ENCODE results near the gene DIPK1B.
"Not testable (repeated sequence)": the region's sequence is repeated elsewhere in the genome, so short reads cannot be mapped to it uniquely, and the experiment has no call there.

DIPK1B gene

DNA sequence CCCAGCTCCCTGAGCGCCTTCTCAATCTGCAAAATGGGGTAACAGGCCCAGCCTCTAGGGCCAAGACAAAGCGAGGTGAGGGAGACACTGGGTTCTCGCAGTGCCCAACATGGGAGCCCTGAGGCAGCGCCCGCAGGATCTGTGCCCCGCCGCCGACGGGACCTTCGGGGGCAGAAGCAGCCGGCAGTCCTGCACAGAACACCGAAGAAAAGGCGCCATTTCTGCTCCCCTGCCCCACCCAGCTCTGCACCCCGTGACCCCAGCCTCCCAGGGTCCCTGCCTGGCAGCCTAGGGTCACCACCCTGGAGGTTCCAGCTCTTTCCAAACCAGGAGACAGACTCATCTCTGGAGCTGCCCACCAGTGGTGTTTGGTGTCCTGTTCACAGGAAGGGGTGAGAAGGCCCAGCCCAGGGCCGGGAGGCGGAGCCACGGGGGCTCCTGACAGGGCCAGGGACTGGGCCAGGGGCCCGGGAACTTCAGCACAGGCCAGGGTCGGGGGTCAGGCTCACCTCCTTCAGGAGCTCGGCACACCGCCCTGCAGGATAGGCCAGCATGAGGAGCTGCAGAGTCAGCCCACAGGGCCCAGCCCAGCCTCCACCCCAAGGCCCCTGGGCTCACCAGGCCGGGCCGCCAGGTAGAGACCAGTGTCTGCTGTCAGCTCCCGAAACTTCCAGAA, 42.4 kb downstream of the DIPK1B start:
- Mint-ChIP-seq H3K9me3 (peaks cover 30% of the 10 kb centered on the region), H3K27me3 (ENCODE audit: low read depth) (peaks cover 1% of the 10 kb centered on the region), H3K36me3 (ENCODE audit: low read depth) (peaks cover 2% of the 10 kb centered on the region), H3K4me3 (no peak overlapping the region), H3K27ac (no peak overlapping the region), H3K4me1 (ENCODE audit: low read depth) (peaks cover 6% of the 10 kb centered on the region)
- no peak for DNase-seq (ENCODE audit: low spot score)

DNA sequence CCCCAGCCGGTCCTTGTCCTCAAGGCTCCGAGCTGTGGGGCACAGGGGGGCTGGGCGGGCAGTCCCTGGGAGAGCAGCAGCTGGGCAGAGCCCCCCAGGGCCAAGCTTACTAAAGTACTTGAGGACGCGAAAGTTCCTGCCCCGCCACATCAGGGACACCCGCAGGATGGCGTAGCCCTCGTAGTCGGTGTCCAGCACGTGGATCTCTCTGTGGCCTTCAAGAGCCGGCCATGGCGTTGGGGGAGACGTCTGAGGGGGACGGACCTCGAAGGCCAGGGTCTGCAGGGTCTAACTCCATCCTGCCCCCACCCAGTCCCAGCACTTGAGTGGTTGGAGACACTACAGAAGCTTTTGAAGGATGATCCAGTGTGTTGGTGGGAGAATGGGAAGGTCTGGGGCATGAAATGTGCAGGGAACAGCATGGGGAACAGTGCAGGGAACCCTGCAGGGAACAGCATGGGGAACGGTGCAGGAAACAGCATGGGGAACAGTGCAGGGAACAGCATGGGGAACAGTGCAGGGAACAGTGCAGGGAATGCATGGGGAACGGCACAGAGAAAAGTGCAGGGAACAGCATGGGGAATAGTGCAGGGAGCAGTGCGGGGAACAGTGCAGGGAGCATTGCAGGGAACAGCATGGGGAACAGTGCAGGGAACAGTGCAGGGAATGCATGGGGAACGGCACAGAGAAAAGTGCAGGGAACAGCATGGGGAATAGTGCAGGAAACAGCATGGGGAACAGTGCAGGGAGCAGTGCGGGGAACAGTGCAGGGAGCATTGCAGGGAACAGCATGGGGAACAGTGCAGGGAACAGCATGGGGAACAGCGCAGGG, 43.1 kb downstream of the DIPK1B start:
- not testable (repeated sequence) for H3K4me1 Mint-ChIP-seq (ENCODE audit: low read depth); H3K36me3 Mint-ChIP-seq (ENCODE audit: low read depth); H3K27me3 Mint-ChIP-seq (ENCODE audit: low read depth); H3K27ac Mint-ChIP-seq; H3K4me3 Mint-ChIP-seq; DNase-seq (ENCODE audit: low spot score)
- H3K9me3 Mint-ChIP-seq = peaks cover 30% of the 10 kb centered on the region

- DNase-seq (ENCODE audit: low spot score) = no peak
- Mint-ChIP-seq H3K27ac (no peak overlapping the region), H3K9me3 (peaks cover 30% of the 10 kb centered on the region), H3K27me3 (ENCODE audit: low read depth) (no peaks in the 10 kb centered on the region), H3K36me3 (ENCODE audit: low read depth) (peaks cover 2% of the 10 kb centered on the region), H3K4me3 (no peak overlapping the region), H3K4me1 (ENCODE audit: low read depth) (no peaks in the 10 kb centered on the region)
These were observed 43.7 kb downstream of the DIPK1B start for GRCh38 chr9:136756134-136756438.

- H3K27me3 Mint-ChIP-seq (ENCODE audit: low read depth) = no peaks in the 10 kb centered on the region
- H3K4me3 Mint-ChIP-seq = no peak overlapping the region
- H3K36me3 Mint-ChIP-seq (ENCODE audit: low read depth) = peaks cover 2% of the 10 kb centered on the region
- peaks cover 26% of the 10 kb centered on the region for H3K9me3 Mint-ChIP-seq
- DNase-seq (ENCODE audit: low spot score) = no peak
- no peak overlapping the region for H3K27ac Mint-ChIP-seq
- H3K4me1 Mint-ChIP-seq (ENCODE audit: low read depth) = no peaks in the 10 kb centered on the region
These were observed 44.5 kb downstream of the DIPK1B start for GRCh38 chr9:136756836-136757235.

DNA sequence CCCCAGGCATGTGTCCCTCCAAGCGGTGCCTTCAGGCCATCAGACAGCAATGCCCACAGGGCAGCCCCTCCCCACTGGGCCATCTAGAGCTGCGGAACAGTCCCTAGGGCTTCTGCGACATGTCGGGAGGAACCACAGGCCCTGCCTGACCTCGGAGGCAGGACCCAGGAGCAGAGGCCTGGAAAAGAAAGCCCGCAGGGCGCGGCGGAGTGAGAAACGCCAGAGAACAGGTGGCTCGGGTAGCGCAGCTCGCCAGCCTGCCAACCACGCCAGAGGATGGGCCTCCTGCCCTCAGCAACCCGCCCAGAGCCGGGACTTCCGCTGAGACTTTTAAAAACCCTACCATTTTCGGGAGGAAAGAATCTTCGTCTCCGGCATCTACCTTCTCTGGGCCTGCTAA, 45.0 kb downstream of the DIPK1B start:
- DNase-seq (ENCODE audit: low spot score) = no peak
- Mint-ChIP-seq H3K36me3 (ENCODE audit: low read depth) (peaks cover 2% of the 10 kb centered on the region), H3K9me3 (peaks cover 21% of the 10 kb centered on the region), H3K4me3 (no peak overlapping the region), H3K27me3 (ENCODE audit: low read depth) (no peaks in the 10 kb centered on the region), H3K4me1 (ENCODE audit: low read depth) (no peaks in the 10 kb centered on the region), H3K27ac (no peak overlapping the region)

GRCh38 chr9:136757751-136758140, 45.4 kb downstream of the DIPK1B start:
- no peak for DNase-seq (ENCODE audit: low spot score)
- no peak overlapping the region for H3K4me3 Mint-ChIP-seq
- no peak overlapping the region for H3K27ac Mint-ChIP-seq

GRCh38 chr9:136759001-136759400, 46.6 kb downstream of the DIPK1B start:
- no peak overlapping the region for H3K4me3 Mint-ChIP-seq

More at GRCh38 chr9:136757751-136758140, 45.4 kb downstream of the DIPK1B start:
- H3K9me3 Mint-ChIP-seq = peaks cover 17% of the 10 kb centered on the region
- no peaks in the 10 kb centered on the region for H3K4me1 Mint-ChIP-seq (ENCODE audit: low read depth)
- H3K27me3 Mint-ChIP-seq (ENCODE audit: low read depth) = no peaks in the 10 kb centered on the region
- no peaks in the 10 kb centered on the region for H3K36me3 Mint-ChIP-seq (ENCODE audit: low read depth)

DNA sequence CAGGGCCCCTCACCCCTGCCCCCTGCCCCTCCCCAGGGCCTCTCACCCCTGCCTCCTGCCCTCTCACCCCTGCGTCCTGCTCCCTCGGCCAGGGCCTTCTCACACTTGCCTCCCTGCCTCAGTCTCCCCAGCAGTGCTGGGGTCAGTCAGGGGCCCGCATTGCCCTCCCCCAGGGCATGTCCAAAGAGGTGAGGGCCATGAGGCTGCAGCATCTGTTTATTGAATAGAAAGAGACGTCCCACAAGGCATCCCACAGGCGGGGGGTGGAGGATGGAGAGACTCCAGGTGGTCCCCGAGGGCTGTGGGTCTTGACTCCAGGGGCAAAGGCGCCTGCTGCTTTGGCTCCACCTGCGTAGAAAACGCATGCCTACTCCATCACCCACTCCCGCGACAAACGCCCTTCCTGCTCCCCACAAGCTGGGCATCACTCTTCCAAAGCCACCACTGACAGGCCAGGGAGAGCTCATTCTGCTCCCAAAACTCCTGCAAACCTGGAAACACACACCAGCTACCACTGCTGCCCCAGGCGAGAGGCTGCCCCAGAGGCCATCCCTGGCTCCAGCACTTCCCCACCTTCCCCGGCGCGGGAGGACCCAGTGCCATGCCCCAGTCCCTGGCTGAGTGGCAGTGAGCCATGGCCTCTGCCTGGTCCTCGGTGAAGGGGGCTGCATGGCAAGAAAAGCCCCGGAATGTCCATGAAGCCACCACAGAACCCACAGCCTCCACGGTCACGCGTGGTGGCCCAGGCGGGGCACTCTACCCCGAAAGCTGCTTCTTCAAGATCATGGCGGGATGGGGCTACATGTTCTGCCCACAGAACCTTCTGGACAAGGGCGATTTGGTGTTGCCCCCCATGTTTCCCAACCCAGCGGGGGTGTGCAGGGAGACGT, 47.3 kb downstream of the DIPK1B start:
- DNase-seq (ENCODE audit: low spot score) = no peak
- H3K4me3 Mint-ChIP-seq = no peak overlapping the region
- H3K9me3 Mint-ChIP-seq = peaks cover 15% of the 10 kb centered on the region
- no peaks in the 10 kb centered on the region for H3K4me1 Mint-ChIP-seq (ENCODE audit: low read depth)
- no peaks in the 10 kb centered on the region for H3K27me3 Mint-ChIP-seq (ENCODE audit: low read depth)
- H3K27ac Mint-ChIP-seq = no peak overlapping the region
- H3K36me3 Mint-ChIP-seq (ENCODE audit: low read depth) = no peaks in the 10 kb centered on the region

More at GRCh38 chr9:136759001-136759400, 46.6 kb downstream of the DIPK1B start:
- H3K36me3 Mint-ChIP-seq (ENCODE audit: low read depth) = no peaks in the 10 kb centered on the region
- no peak overlapping the region for H3K27ac Mint-ChIP-seq
- no peaks in the 10 kb centered on the region for H3K4me1 Mint-ChIP-seq (ENCODE audit: low read depth)
- H3K27me3 Mint-ChIP-seq (ENCODE audit: low read depth) = no peaks in the 10 kb centered on the region
- H3K9me3 Mint-ChIP-seq = peaks cover 15% of the 10 kb centered on the region
- no peak for DNase-seq (ENCODE audit: low spot score)

- no peaks in the 10 kb centered on the region for H3K27me3 Mint-ChIP-seq (ENCODE audit: low read depth)
- H3K4me3 Mint-ChIP-seq = no peak overlapping the region
- peaks cover 13% of the 10 kb centered on the region for H3K9me3 Mint-ChIP-seq
- DNase-seq (ENCODE audit: low spot score) = no peak
- H3K4me1 Mint-ChIP-seq (ENCODE audit: low read depth) = no peaks in the 10 kb centered on the region
- no peaks in the 10 kb centered on the region for H3K36me3 Mint-ChIP-seq (ENCODE audit: low read depth)
- no peak overlapping the region for H3K27ac Mint-ChIP-seq
These were observed 48.1 kb downstream of the DIPK1B start for GRCh38 chr9:136760424-136760823.

DNA sequence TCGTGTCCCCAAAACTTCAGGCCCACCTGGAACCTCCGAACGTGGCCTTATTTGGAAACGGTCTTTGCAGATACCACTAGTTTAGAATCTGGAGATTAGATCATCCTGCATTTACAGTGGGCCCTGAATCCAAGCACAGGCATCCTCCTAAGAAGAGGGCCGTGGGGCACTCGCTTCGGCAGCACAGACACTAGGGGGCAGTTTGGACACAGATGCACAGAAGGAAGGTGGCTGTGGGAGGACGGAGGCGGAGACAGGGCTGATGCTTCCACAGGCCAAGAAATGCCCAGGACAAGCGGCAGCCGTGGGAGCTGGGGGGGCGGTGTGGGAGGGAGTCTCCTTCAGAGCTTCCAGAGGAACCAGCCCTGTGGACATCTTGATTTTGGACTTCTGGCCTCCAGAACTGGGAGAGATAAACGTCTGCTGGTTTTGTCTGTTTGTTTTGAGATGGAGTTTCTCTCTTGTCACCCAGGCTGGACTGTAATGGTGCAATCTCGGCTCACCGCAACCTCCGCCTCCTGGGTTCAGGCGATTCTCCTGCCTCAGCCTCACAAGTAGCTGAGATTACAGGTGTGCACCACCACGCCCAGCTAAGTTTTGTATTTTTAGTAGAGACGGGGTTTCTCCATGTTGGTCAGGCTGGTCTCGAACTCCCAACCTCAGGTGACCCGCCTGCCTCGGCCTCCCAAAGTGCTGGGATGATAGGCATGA, 48.6 kb downstream of the DIPK1B start:
- H3K27ac Mint-ChIP-seq; H3K36me3 Mint-ChIP-seq (ENCODE audit: low read depth); DNase-seq (ENCODE audit: low spot score); H3K4me3 Mint-ChIP-seq; H3K27me3 Mint-ChIP-seq (ENCODE audit: low read depth); H3K4me1 Mint-ChIP-seq (ENCODE audit: low read depth); H3K9me3 Mint-ChIP-seq: not testable (repeated sequence)

DNA sequence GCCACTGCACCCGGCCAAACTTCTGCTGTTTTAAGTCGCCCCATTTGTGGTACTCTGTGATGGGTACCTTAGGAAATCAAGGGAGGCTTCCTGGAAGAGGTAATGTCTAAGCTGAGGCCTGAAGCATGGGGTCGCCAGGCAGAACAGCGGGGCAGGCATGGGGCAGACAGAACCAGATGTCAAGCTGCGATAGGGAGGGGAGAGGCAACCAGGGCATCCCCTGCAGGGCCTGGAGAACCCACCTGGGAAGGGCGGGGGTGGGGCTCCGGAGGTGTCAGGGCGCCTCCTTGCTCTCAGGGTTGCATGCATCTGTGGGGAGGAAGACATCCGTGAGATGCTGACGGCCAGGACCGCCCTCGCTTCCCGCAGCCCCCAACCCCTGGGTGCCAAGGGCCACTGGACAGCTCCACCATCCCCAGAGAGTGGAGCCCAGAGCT, 49.2 kb downstream of the DIPK1B start:
- H3K36me3 Mint-ChIP-seq (ENCODE audit: low read depth) = no peaks in the 10 kb centered on the region
- no peaks in the 10 kb centered on the region for H3K4me1 Mint-ChIP-seq (ENCODE audit: low read depth)
- no peak for DNase-seq (ENCODE audit: low spot score)
- no peak overlapping the region for H3K4me3 Mint-ChIP-seq
- no peaks in the 10 kb centered on the region for H3K27me3 Mint-ChIP-seq (ENCODE audit: low read depth)
- H3K9me3 Mint-ChIP-seq = peaks cover 2% of the 10 kb centered on the region
- H3K27ac Mint-ChIP-seq = no peak overlapping the region

- DNase-seq (ENCODE audit: low spot score) = no peak
- H3K4me3 Mint-ChIP-seq = no peak overlapping the region
- no peaks in the 10 kb centered on the region for H3K36me3 Mint-ChIP-seq (ENCODE audit: low read depth)
- H3K27ac Mint-ChIP-seq = no peak overlapping the region
- H3K27me3 Mint-ChIP-seq (ENCODE audit: low read depth) = peaks cover 4% of the 10 kb centered on the region
- H3K4me1 Mint-ChIP-seq (ENCODE audit: low read depth) = peaks cover 4% of the 10 kb centered on the region
- no peaks in the 10 kb centered on the region for H3K9me3 Mint-ChIP-seq
These were observed 49.9 kb downstream of the DIPK1B start for GRCh38 chr9:136762221-136762691.

- peak; percentile 30 for DNase-seq (ENCODE audit: low spot score)
- Mint-ChIP-seq H3K27me3 (ENCODE audit: low read depth) (peaks cover 4% of the 10 kb centered on the region), H3K27ac (no peak overlapping the region), H3K36me3 (ENCODE audit: low read depth) (no peaks in the 10 kb centered on the region), H3K9me3 (no peaks in the 10 kb centered on the region), H3K4me3 (no peak overlapping the region), H3K4me1 (ENCODE audit: low read depth) (peaks cover 4% of the 10 kb centered on the region)
These were observed 50.7 kb downstream of the DIPK1B start for GRCh38 chr9:136762915-136763648.

Measured in T-helper 2 cell treated with Interferon-gamma antibody and Interleukin-4, amounts not matched to agents 5 μg/mL and 100 μg/mL, for 36 hours (primary cell).